GM19452 (cell line): ENCODE data around the gene ALDH2.
"Not testable (repeated sequence)": the region's sequence is repeated elsewhere in the genome, so short reads cannot be mapped to it uniquely, and the experiment has no call there.

Experiments used
- ATAC-seq: cut with Tn5 transposase; IDR thresholded peaks from one replicate; pipeline ENCODE4 v1.9.1; 2021; ENCODE audit not compliant: unreplicated experiment

ALDH2 gene

DNA sequence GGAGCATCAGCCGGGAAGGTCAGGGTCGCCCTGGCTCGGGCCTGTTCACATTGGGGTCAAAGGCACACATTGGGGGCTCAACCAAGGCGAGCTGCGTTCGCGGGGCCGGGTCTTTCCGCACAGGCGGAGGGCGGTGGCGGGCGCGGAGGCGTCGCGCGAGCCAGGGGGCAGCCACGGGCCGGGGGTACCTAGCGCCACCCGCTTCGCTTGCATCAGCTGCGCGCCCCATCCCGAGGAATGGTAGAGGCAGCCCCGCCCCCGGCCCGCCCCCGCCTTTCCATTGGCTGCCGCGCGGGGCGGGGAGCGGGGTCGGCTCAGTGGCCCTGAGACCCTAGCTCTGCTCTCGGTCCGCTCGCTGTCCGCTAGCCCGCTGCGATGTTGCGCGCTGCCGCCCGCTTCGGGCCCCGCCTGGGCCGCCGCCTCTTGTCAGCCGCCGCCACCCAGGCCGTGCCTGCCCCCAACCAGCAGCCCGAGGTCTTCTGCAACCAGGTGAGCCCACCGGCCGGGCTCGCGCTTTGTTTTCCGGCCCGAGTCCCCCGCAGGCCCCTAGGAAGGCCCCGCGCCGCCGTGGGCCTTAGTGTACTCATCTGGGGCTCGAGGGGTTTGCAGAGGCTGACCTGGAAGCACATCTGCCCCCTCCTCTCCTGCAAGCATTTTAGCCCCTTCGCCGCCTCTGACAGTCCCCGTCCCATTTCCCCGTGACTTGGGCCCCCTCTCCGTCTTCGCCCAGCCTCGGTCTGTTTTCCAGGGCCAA is at the start of gene ALDH2:
Gene ALDH2, plus strand, starts transcription at position 326 of the 754 bp plus-strand sequence. Its CDS starts 50 bp downstream, at position 376.
- peak; percentile 47 for ATAC-seq

- ATAC-seq = not testable (repeated sequence)
Observed at GRCh38 chr12:111719316-111719715, 47.4 kb upstream of the ALDH2 start.

- no peak for ATAC-seq
Observed at GRCh38 chr12:111720457-111720856, 46.3 kb upstream of the ALDH2 start.

DNA sequence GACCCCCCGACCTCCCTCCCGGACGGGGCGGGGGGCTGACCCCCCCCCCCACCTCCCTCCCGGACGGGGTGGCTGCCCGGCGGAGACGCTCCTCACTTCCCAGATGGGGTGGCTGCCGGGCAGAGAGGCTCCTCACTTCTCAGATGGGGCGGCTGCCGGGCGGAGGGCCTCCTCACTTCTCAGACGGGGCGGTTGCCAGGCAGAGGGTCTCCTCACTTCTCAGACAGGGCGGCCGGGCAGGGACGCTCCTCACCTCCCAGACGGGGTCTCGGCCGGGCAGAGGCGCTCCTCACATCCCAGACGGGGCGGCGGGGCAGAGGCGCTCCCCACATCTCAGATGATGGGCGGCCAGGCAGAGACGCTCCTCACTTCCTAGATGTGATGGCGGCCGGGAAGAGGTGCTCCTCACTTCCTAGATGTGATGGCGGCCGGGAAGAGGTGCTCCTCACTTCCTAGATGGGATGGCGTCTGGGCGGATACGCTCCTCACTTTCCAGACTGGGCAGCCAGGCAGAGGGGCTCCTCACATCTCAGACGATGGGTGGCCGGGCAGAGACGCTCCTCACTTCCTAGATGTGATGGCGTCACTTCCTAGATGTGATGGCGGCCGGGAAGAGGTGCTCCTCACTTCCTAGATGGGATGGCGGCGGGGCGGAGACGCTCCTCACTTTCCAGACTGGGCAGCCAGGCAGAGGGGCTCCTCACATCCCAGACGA is 42.9 kb upstream of the ALDH2 start:
- ATAC-seq = not testable (repeated sequence)

DNA sequence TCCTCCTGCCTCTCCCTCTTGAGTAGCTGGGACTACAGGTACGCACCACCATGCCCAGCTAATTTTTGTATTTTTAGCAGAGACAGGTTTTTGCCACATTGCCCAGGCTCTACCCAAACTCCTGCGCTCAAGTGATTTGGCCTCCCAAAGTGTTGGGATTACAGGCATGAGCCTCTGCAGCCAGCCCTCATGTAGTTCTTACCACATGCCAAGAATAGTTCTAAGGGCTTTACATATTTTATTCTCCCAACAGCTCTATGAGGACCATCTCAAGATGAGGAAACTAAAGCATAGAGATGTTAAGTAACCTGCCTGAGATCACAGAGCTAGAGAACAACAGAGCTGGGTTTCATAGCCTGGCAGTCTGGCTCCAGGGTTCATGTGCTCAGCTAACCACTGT is 37.9 kb upstream of the ALDH2 start:
- no peak for ATAC-seq

GRCh38 chr12:111730420-111730819 is 36.3 kb upstream of the ALDH2 start:
- ATAC-seq = no peak

GRCh38 chr12:111732786-111733185 is 33.9 kb upstream of the ALDH2 start:
- no peak for ATAC-seq

DNA sequence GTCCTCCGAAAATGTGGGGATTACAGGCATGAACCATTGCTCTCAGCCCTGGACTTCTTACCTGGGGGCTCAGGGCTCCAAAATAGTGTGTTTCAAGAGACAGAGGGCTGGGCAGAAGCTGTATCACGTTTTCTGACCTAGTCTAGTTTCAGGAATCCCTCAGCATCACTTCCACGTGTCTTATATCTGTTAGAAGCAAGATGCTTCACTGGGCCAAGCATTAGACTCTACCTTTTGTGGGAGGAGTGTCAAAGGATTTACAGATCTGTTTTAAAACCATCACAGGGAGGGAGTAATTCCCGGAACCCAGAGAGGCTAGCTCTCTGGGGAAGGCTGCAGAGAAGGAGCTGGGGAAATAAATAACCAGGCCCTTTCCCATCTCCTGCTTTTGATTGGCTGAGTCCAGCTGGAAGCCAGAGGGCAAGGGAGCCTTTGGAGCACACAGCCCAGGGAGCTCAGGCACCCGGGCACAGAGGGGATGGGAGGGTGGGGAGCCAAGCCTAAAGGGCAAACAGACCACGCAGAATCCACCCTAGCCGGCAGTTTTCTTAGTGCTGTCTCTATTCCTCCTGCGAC is 33.3 kb upstream of the ALDH2 start:
- ATAC-seq = no peak

DNA sequence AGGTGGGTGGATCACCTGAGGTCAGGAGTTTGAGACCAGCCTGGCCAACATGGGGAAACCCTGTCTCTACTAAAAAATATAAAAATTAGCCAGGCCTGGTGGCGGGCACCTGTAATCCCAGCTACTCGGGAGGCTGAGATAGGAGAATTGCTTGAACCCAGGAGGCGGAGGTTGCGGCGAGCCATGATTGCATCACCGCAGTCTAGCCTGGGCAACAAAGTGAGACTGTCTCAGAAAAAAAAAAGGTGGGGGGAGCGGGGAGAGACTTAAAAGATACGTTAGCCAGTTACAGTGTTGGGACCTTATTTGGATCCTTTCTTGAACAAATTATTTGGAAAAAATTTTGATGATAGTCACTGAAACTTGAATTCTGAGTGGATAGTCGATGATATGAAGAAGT is 27.2 kb upstream of the ALDH2 start:
- ATAC-seq = not testable (repeated sequence)

GRCh38 chr12:111741235-111741812 is 25.4 kb upstream of the ALDH2 start:
- ATAC-seq = no peak

DNA sequence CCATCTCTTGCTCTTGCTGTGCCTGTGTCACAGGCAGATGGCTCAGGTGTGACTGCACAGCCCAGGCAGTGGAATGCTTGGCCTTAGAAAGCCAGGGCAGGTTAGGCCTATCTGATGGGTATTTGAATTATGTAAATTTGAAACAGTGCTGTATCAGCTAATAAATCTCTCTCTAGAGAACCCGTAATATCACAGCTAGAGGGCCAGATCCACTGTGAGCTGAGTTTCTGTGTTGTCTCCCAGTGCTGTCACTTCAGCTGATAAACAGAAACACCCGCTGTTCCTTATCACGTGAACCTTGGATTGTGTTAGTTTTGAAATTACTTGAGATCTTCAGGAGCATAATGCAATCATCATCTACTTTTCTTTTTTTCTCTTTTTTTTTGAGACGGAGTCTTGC is 21.5 kb upstream of the ALDH2 start:
- ATAC-seq = no peak

DNA sequence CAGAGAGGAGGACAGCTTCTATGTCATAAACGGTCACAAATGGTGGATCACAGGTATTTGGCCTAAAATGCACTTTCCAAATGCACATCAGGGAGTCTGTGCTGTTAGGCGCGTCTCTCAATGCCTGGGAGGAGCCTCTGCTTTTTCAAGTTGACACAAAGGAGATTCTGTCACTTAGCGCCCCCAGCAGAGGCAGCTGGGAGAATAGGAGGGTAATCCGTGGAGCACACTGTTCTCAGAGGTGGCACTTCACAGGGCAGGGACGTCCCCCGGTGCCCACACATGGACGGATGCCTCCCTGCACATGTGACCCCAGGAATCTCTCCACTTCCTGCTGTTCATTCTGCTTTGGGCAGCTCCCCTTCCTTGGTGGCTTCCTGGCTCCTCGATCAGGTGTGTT is 19.4 kb upstream of the ALDH2 start:
- no peak for ATAC-seq

GRCh38 chr12:111748151-111748672 is 18.5 kb upstream of the ALDH2 start:
- ATAC-seq = no peak

- no peak for ATAC-seq
Observed at GRCh38 chr12:111748867-111749266, 17.9 kb upstream of the ALDH2 start.

DNA sequence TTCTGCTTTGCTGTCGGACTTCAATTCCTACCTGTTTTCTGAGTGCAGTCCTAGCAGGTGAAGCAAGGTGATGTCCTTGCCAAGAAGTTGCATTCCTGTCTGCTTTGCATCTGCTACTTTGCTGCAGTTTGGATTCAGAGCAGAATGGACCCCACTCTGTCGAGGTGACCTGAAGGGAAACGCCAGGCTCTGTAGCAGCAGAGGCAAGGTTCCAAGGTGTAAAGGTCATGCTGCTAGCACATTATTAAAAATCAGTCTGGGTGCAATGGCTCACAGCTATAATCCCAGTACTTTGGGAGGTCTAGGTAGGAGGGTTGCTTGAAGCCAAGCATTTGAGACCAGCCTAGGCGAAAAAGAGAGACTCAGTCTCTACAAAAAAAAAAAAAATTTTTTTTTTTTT is 17.3 kb upstream of the ALDH2 start:
- ATAC-seq = no peak

- ATAC-seq = no peak
Observed at GRCh38 chr12:111753144-111753881, 13.4 kb upstream of the ALDH2 start.

- ATAC-seq = no peak
Observed at GRCh38 chr12:111754671-111755070, 12.1 kb upstream of the ALDH2 start.

- no peak for ATAC-seq
Observed at GRCh38 chr12:111756196-111756595, 10.5 kb upstream of the ALDH2 start.

DNA sequence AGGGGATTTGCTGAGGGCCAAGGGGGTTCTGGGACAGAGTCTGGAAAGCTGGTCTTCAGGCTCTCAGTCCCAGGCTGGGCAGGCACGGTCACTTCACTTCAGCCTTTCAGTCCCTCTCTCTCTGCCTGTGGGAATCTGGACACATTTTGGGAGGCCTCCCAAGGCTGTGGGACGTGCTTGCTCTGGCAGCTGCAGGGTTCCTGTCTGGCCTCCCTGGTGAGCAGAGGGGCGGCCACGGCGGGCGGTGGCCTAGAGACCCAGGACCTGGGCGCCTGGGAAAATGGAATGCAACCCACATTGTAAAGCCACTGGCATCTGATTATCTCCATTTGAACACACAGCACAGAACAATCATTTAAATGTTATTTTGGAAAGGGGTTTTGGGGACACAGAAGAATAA is 10.1 kb upstream of the ALDH2 start:
- no peak for ATAC-seq

GRCh38 chr12:111757361-111758119 is 9.2 kb upstream of the ALDH2 start:
- ATAC-seq = no peak
